Mucosa of descending colon (tissue), 3 donors: Measurements from ENCODE around the gene SND1. TPM values are rescaled to one million over a fixed set of nuclear protein-coding genes. Genes with fewer than 3 reads are reported as not detected.

Source experiments
- ATAC-seq: fragments of 200-7000 bp; cut with Tn5 transposase; one replicate; pipeline ENCODE4 v1.9.1; 2020; ENCODE audit warnings: mild to moderate bottlenecking, moderate library complexity
- DNase-seq, 3 donors: peaks; one replicate each; pipeline ENCODE4 v3.0.0-alpha.2; 2020
- H3K36me3 ChIP-seq: fragments of 200-600 bp; one replicate; pipeline ENCODE4 v1.8.0; 2021; ENCODE audit warnings: low read depth, mild to moderate bottlenecking
- H3K4me1 ChIP-seq: fragments of 200-600 bp; one replicate; pipeline ENCODE4 v1.8.0; 2021; ENCODE audit warnings: low read depth, mild to moderate bottlenecking
- H3K4me3 ChIP-seq: fragments of 200-600 bp; one replicate; pipeline ENCODE4 v1.8.0; 2021; ENCODE audit warnings: mild to moderate bottlenecking
- H3K9me3 ChIP-seq: fragments of 200-600 bp; one replicate; pipeline ENCODE4 v1.8.0; 2021; ENCODE audit warnings: mild to moderate bottlenecking
- intact Hi-C, 2 donors: fragments of 100-400 bp; cut with DNase I in 1 of 2; cut with micrococcal nuclease in 1 of 2; formaldehyde crosslinking; loops; one replicate each; pipeline versions ENCODE4 v1.11.0 to v1.11.1; 2022; cut with DNase I, micrococcal nuclease
- total RNA-seq, 3 donors: library from RNA; stranded (reverse); fragmentation: NEBNext Ultra II Directional in 2 of 3; extraction: Animal tissue kit (Norgen Biotek cat#: 25700) in 2 of 3; gene quantifications; one replicate each; pipeline versions ENCODE4 v1.2.1 to v1.2.4, GENCODE V29; 2021 to 2023
- TF ChIP-seq, protein P1 (sequence below): fragments of 200-600 bp; IDR thresholded peaks from one replicate; pipeline ENCODE4 v1.8.0; 2022; ENCODE audit warnings: antibody characterized with exemption, mild to moderate bottlenecking
- donor health status: DM: no; HTN: no; CAD: no; lungs with moderate emphysema.
- donor health status: DM: no; HTN: no; CAD: no.
- donor health status: DM: no; HTN: yes; CAD: no.

The SND1 gene
- total RNA-seq, 3 donors from 2014 or later, result 99.0 to 131 (median 106) TPM

DNA sequence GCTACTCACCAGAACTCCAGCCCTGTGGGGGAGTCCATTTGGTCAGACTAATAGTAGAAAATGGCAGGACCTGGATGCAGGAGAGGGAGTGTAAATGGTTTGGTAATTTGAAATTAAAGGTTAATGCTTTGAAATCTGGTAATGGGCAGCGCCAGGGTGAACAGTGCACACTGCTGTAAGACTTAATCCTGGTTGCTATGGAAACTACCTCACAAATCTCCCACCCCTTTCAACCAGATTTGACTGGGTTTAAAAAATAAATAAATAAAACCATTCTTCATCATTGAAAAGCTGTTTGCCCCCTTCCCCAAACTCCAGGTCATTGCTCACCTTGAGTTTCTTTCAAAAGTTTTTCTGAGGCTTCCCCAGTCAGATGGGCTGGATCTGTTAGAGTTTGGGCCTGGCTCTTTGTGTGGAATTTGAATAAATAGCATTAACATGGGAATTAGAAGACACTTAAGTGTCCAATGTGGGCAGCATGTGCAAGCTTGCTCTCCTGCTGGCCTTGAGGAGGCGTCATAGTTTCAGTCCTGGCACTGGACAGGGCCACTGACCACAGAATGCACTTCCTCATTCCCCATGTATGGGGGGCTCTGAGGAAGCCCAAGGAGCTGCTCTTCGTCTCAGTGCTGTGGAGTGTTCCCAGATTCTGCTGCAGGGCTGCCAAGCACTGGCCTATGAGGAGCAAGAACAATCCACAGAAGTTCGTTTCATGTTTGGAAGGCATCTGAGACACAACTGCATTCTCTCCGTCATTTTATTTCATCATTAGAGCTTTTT, 288.6 kb downstream of the SND1 start:
- Histone ChIP-seq H3K4me3 (no peak overlapping the region), H3K9me3 (no peaks in the 10 kb centered on the region)

DNA sequence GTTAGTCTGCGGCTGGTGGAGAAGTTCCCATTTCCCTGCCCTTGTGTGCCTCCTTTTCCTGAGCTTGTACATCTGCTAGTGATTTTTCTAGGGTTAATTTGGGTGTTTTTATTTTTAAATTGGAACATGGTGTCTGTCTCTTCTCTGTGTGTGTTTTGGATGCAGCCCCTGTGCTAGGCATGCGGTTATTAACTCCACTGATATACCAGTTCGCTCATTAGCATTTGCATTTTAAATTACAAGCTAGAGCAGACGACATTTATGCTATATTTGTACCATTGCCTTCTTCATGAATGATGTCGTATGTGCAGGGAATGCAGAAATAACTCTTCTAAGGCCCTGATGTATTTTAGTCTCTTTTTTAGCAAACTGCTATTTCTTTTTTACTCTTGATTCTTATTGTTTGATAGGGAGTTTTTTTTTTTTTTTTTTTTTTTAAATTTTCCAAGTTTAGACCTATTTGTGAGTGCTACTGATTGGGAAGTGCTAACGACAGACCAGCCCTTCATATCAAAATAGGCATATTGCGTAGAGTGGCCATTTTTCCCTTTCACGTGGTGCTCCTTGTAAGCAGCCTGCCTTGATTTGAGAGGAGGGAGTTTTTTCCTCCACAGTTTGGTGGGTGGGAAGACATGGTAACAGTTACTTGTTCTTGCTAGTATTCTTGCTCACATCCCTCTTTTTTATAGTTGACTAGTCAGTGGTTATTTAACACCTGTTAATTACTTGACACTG, 289.6 kb downstream of the SND1 start:
- ATAC-seq (no peak), DNase-seq (no peak)
- no peaks in the 10 kb centered on the region for H3K4me1 ChIP-seq
- intact Hi-C loops, result no loop called here
- no peaks in the 10 kb centered on the region for H3K9me3 ChIP-seq
- TF ChIP-seq, protein P1, sequence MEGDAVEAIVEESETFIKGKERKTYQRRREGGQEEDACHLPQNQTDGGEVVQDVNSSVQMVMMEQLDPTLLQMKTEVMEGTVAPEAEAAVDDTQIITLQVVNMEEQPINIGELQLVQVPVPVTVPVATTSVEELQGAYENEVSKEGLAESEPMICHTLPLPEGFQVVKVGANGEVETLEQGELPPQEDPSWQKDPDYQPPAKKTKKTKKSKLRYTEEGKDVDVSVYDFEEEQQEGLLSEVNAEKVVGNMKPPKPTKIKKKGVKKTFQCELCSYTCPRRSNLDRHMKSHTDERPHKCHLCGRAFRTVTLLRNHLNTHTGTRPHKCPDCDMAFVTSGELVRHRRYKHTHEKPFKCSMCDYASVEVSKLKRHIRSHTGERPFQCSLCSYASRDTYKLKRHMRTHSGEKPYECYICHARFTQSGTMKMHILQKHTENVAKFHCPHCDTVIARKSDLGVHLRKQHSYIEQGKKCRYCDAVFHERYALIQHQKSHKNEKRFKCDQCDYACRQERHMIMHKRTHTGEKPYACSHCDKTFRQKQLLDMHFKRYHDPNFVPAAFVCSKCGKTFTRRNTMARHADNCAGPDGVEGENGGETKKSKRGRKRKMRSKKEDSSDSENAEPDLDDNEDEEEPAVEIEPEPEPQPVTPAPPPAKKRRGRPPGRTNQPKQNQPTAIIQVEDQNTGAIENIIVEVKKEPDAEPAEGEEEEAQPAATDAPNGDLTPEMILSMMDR, result no peak
- H3K4me3 ChIP-seq, result no peak overlapping the region
- H3K36me3 ChIP-seq, result no peaks in the 10 kb centered on the region

More for the DNA sequence above, 288.6 kb downstream of the SND1 start:
- ATAC-seq (no peak), DNase-seq (no peak)
- H3K4me1 ChIP-seq, result no peaks in the 10 kb centered on the region
- intact Hi-C loops, result no loop called here
- TF ChIP-seq, protein P1, result no peak
- H3K36me3 ChIP-seq, result no peaks in the 10 kb centered on the region

DNA sequence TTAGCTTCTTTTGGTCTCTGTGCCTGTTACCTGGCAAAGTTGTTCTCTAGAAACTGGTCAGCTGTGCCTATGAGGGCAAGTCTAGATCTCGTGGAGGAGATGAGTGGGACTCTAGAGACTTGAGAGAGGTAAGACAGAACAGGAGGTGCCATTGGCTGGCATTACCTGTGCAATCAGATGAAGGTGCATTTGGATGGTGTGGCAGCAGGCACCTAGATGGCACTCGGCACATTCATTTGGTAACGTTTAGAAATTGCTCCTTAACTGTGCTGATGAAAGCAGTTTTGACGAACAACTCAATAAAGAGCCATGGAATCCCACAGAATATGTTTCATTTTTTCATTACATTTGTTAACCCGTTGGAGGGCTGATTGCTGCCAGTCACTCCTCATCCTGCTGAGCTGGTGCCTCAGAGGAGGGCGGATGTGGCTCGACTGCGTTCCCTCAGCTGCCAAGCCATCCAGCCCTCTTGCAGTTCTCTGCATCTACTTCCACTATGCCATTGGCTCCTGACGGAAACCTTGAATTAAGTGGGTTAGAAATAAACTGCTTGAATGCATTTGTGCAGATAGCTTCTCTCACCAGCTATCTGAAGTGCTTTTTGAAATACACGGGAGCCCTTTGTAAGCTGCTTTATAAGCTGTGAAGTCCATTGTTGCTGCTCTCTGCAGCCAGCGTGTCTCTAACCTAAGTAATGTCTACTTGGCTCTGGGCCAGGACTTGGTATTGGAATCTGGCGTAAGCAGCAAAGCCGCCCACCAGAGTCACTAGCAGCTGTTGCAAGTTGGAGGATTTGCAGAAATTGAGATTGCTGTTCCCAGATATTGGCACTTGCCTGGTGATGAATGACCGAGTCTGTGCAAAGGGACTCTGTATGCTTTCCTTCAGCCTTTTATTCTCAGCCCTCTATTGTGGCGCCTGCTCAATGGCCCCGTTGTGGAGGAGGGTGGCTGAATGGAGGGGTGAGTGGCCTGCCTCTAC, 291.8 kb downstream of the SND1 start:
- H3K9me3 ChIP-seq, result no peaks in the 10 kb centered on the region
- H3K4me1 ChIP-seq, result no peaks in the 10 kb centered on the region
- H3K36me3 ChIP-seq, result no peaks in the 10 kb centered on the region
- no peak overlapping the region for H3K4me3 ChIP-seq
- intact Hi-C loops, result no loop called here
- ATAC-seq, result no peak
- TF ChIP-seq, protein P1, result no peak
- no peak for DNase-seq

DNA sequence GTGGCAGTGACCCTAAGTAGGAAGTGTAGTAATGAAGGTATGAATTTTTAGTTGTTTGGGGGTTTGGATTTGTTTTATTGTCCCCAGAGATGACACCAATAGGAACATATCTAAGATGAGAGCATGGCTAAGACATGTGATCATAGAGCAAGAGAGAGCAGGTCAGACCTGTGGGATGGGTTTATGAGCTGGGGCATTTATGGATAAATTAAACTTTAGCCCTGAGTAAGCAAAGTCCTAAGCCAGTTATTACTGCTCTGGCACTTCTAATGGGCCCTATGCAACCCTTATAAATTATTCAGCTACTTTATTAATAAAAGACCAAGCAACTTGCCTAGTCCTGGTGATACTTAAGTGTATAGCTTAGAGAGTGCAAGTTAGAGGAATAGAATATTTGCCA, 294.1 kb downstream of the SND1 start:
- intact Hi-C loops, result no loop called here
- no peak for ATAC-seq
- no peaks in the 10 kb centered on the region for H3K4me1 ChIP-seq
- H3K36me3 ChIP-seq, result no peaks in the 10 kb centered on the region
- DNase-seq, result no peak
- no peaks in the 10 kb centered on the region for H3K9me3 ChIP-seq
- TF ChIP-seq, protein P1, result no peak
- no peak overlapping the region for H3K4me3 ChIP-seq

DNA sequence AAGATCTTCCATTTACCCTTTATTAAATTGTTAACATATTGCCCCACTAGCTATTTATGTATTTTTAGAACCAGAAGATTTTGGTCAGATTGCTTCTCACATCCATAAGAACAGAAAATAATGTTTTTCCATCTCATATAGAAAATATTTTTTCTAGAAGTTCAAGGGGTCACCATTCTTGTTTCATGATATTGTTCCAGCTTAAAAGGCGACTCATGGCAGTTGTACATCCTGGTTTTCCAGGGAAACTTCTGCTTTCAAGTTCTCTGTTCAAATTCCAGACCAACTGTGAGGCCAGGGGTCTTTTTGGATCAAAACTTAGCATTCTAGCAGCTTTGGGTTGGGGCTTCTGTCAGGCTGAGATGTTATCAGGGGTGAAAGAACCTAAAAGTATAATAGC, 294.9 kb downstream of the SND1 start:
- no peaks in the 10 kb centered on the region for H3K36me3 ChIP-seq
- ATAC-seq, result no peak
- intact Hi-C loops, result no loop called here

More for the DNA sequence above, 294.9 kb downstream of the SND1 start:
- TF ChIP-seq, protein P1, result no peak
- Histone ChIP-seq H3K4me1 (no peaks in the 10 kb centered on the region), H3K9me3 (no peaks in the 10 kb centered on the region), H3K4me3 (no peak overlapping the region)
- no peak for DNase-seq
